Panc1 (cell line): Measurements from ENCODE around the gene ALX4.

ENCODE experiments used
- SIN3A ChIP-seq: IDR thresholded peaks from 2 replicates; pipeline ENCODE4 v1.6.1; 2012; ENCODE audit warnings: low read depth, mild to moderate bottlenecking, low read length, moderate library complexity, borderline replicate concordance; ENCODE audit not compliant: insufficient read depth
- TF ChIP-seq, protein P1 (sequence below): fragments of 450-650 bp; IDR thresholded peaks from 2 replicates; pipeline ENCODE4 v1.5.1; 2017; ENCODE audit warnings: mild to moderate bottlenecking
- TF ChIP-seq, protein P2 (sequence below), 2 experiments: IDR thresholded peaks; 2 replicates each; pipeline ENCODE4 v1.6.1; 2011 to 2012; ENCODE audit warnings: low read depth in 2 of 2, control low read depth in 1 of 2, low read length in 1 of 2, mild to moderate bottlenecking in 1 of 2, moderate library complexity in 1 of 2; ENCODE audit not compliant: insufficient read depth in 1 of 2

DNA sequence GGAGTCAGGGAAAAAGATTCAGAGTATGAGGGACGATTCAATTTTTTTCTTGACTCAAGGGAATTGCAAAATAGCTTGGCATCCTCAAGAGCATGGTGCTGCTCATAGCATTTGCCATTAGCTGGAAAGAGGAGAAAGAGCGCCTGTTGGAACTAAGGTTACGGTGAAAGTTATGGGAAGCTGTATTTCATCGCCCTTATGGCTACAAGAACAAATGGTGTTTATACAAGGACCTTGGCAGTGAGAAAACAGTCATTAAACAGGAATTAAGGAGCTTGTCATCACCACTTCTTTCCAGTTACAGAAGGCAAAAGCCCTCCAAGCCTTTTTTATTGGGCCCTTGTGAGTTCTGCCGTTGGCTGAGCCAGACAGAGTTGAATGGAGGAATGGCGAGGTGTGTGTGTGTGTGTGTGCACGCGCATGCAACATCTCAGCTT lies 74.2 kb downstream of the ALX4 start:
- TF ChIP-seq, protein P1, sequence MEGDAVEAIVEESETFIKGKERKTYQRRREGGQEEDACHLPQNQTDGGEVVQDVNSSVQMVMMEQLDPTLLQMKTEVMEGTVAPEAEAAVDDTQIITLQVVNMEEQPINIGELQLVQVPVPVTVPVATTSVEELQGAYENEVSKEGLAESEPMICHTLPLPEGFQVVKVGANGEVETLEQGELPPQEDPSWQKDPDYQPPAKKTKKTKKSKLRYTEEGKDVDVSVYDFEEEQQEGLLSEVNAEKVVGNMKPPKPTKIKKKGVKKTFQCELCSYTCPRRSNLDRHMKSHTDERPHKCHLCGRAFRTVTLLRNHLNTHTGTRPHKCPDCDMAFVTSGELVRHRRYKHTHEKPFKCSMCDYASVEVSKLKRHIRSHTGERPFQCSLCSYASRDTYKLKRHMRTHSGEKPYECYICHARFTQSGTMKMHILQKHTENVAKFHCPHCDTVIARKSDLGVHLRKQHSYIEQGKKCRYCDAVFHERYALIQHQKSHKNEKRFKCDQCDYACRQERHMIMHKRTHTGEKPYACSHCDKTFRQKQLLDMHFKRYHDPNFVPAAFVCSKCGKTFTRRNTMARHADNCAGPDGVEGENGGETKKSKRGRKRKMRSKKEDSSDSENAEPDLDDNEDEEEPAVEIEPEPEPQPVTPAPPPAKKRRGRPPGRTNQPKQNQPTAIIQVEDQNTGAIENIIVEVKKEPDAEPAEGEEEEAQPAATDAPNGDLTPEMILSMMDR = no peak
- TF ChIP-seq, protein P2, sequence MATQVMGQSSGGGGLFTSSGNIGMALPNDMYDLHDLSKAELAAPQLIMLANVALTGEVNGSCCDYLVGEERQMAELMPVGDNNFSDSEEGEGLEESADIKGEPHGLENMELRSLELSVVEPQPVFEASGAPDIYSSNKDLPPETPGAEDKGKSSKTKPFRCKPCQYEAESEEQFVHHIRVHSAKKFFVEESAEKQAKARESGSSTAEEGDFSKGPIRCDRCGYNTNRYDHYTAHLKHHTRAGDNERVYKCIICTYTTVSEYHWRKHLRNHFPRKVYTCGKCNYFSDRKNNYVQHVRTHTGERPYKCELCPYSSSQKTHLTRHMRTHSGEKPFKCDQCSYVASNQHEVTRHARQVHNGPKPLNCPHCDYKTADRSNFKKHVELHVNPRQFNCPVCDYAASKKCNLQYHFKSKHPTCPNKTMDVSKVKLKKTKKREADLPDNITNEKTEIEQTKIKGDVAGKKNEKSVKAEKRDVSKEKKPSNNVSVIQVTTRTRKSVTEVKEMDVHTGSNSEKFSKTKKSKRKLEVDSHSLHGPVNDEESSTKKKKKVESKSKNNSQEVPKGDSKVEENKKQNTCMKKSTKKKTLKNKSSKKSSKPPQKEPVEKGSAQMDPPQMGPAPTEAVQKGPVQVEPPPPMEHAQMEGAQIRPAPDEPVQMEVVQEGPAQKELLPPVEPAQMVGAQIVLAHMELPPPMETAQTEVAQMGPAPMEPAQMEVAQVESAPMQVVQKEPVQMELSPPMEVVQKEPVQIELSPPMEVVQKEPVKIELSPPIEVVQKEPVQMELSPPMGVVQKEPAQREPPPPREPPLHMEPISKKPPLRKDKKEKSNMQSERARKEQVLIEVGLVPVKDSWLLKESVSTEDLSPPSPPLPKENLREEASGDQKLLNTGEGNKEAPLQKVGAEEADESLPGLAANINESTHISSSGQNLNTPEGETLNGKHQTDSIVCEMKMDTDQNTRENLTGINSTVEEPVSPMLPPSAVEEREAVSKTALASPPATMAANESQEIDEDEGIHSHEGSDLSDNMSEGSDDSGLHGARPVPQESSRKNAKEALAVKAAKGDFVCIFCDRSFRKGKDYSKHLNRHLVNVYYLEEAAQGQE (IDR thresholded peaks at IDR 0.05; ENCODE audit: insufficient read depth in 1 of 2, low read depth in 2 of 2, low read length in 1 of 2) = no peak
- no peak for TF ChIP-seq SIN3A
